Activated CD8-positive, alpha-beta memory T cell treated with anti-CD3 and anti-CD28 coated beads for 24 hours (primary cell): ENCODE results near the gene RAP1A.
"Not testable (repeated sequence)": the region's sequence is repeated elsewhere in the genome, so short reads cannot be mapped to it uniquely, and the experiment has no call there.

Experiments used
- DNase-seq: peaks from one replicate; pipeline ENCODE4 v3.0.0-alpha.2; 2020

The RAP1A gene

GRCh38 chr1:111738436-111739193 is 119.0 kb downstream of the RAP1A start:
- no peak for DNase-seq

DNA sequence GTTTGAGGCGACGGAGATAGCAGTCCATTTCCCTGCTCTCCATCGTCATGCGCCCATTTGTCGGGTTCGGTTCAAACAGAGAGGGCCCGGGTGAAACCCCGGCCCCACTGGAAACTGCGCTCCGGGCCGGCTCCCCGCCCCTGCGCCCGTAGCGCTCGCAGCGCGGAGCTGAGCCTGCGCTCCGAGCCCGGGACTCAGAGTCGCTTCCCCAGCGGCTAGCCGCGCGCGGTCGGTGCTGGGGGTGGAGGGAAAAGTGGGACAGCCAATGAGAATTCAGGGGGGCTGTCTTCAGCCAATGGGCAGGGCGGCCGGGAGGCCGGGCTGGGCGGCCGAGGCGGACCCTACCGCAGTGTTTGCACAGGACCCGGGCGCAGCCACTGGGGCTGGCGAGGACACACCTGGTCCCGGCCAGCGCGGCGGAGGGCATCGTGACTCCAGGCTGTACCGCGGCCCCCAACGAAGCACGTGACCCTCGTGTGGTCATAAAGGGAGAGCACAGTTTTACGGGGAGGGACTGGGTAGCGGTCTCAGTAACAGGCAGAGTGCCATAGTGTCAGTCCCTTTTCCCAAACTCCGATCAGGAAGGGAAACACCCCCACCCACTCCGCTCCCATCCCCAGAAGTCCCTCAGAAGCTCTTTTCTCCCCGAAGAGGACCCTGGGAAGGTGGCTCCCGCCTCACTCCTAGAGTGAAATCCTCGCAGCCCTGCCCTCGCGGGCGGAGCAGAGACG is 119.8 kb downstream of the RAP1A start, which contains the start of gene INKA2:
INKA2 (minus strand) TSS at position 202 of the 731 bp plus-strand sequence; CDS start at position 49, 153 bp downstream.
- peak; percentile 92 for DNase-seq

DNA sequence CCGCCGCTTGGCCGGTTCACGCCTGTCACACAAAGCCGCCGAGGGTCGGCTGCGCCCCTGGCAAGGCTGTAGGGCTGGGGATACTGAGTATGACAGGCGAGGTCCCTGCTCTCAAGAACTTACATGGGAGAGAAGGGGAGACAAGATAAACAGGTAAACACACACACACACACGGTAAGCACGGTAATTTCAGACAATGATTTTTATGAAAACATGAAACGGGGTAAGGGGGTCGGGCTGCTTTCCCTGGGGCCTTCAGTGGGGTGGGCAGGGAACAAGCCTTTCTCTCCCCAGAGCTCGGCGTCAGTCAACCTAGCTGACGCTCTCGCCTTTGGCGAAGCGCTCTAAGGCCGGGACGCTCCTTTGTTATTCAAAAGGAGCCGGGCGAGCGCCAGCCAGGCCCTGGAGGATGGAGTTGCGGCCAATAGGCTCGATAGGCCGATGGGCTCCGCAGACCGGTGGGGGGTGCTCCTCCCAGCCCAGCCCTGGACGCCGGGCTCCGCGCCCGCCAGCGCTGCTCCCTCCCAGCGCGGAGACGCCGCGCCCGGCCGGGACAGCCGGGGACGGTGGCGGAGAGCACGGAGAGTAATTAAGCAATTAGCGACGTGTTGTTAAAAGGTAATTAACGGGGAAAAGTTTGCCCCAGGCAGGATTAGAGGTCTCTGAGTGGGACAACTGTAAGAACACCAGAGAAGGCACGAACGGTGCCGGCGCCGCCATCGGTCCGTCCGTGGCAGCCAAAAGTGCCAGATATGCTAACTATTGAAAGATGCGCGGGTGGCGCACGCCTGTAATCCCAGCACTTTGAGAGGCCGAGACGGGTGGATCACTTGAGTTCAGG is 120.6 kb downstream of the RAP1A start:
- DNase-seq: peak; percentile 69

DNA sequence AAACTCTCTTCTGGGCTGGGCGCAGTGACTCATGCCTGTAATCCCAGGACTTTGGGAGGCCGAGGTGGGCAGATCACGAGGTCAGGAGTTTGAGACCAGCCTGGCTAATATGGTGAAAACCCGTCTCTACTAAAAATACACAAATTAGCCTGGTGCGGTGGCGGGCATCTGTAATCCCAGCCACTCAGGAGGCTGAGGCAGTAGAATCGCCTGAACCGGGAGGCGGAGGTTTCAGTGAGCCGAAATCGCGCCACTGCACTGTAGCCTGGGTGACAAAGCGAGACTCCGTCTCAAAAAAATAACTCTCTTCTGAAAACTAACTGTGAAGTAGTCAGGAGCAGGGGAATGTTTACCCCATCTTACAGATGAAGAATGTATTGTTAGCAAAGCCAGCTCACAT is 122.7 kb downstream of the RAP1A start:
- DNase-seq: not testable (repeated sequence)

DNA sequence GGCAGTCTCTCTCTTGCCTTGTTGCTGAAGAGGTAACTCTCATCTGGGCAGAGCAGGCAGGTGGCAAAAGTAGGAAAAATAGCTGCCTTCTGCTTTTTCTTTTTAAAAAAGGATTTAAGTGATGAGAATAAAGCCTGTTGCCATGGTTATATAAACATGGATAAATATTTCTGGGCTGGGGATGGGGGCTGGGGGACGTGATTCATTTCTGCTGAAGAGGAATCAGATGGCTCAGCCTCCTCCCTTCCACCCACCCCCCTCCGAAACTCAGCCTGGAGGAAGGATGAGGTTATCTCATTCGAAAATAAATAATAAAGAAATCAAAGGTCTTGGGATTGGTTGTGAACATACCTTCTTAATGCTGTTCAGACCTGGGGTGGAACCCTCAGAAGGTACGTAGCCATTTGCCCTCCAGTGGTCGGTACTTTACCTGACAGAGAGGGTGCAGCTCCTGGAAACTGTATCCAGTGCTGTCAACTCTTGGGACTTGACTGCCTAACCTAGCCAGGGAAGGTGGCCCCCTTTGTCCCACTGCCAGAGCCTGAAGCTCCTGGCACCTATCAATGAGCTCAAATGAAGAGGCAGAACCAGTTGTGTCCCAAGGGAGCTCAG is 123.5 kb downstream of the RAP1A start:
- peak; percentile 46 for DNase-seq

- DNase-seq: peak; percentile 47
These were observed 124.1 kb downstream of the RAP1A start for GRCh38 chr1:111743679-111744101.

DNA sequence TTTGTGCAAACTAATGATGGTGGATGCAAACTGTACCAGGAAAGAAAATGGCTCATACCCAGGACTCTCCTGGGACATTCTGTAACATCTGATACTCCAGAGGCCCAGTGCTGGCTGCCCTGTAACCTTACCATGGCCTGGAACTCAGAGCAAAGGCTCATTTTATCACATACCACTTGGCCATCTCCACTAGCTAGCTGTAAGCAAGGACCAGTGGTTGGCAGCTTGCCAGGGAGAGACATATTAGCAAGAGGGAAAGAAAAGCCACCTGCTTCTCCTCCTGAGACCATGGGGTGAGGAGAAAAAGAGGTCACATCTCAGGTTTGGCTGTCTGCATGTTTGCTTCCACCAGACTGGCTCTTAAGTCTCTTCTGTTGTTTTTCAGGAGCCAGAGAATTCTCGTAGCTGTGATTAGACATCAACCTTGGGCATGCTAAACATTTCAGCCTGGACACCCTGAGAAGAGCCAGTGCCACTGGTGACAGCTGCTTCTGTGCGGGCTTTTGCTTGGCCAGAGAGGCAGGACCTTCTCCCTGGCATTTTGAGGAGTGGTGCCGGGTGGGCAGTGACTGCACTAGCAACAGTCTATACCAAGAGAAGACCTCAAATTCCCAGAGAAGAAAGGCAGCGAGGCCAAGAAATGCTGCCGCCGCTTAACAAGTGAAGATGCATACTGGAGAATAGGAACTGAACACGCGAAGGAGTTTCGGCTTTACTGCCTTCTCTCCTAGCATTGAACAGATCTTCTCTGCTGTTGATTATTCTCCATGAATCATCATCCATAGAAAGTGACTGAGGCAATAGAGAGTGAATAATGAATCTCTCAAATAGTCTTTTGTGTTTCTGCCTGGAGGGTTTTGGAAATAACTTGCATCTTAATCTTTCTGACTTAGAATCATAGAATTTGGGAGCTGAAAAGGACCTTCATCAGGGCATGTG is 126.4 kb downstream of the RAP1A start:
- DNase-seq: peak; percentile 47

DNA sequence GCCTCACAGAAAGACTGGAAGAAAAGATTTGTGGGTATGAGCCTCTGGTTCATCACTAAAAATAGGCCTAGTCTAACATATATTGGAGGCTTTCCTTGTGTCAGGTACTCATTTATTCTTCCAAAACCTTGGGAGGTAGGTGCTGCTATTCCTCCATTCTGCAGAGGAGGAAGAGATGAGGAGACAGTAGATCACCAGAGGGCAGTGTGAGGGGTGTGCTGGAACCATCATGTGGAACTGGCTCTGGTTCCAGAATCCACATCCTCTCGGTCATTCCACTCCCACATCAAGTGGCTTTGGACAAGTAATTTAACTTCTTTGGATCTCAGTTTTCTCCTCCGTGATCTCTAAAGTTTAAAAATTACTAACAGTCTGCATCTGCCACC is 127.0 kb downstream of the RAP1A start:
- no peak for DNase-seq

GRCh38 chr1:111747282-111747734 is 127.7 kb downstream of the RAP1A start:
- DNase-seq: peak; percentile 71

- no peak for DNase-seq
These were observed 128.4 kb downstream of the RAP1A start for GRCh38 chr1:111747947-111748346.

GRCh38 chr1:111749628-111750027 is 130.0 kb downstream of the RAP1A start:
- DNase-seq: no peak

DNA sequence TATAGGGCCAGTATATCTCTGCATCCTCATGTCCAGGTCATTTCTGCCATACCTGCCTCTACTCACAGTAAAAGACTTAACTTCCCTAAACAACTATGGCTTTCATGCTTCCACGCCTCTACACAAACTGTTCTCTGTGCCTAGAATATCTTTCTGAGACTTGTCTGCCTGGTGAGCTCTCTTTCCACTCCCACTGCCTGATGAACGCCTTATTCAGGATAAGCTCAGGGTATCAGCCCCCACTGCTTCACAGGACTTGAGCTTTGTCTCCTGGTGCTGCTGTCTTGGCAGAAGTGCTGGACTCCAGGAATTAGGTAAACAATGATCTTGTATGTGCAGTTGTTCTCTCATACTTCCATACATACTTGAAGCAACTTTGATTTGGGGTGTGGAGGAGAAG is 131.3 kb downstream of the RAP1A start:
- peak; percentile 38 for DNase-seq

GRCh38 chr1:111751906-111752575 is 132.5 kb downstream of the RAP1A start:
- DNase-seq: no peak

- no peak for DNase-seq
These were observed 135.4 kb downstream of the RAP1A start for GRCh38 chr1:111754984-111755330.

DNA sequence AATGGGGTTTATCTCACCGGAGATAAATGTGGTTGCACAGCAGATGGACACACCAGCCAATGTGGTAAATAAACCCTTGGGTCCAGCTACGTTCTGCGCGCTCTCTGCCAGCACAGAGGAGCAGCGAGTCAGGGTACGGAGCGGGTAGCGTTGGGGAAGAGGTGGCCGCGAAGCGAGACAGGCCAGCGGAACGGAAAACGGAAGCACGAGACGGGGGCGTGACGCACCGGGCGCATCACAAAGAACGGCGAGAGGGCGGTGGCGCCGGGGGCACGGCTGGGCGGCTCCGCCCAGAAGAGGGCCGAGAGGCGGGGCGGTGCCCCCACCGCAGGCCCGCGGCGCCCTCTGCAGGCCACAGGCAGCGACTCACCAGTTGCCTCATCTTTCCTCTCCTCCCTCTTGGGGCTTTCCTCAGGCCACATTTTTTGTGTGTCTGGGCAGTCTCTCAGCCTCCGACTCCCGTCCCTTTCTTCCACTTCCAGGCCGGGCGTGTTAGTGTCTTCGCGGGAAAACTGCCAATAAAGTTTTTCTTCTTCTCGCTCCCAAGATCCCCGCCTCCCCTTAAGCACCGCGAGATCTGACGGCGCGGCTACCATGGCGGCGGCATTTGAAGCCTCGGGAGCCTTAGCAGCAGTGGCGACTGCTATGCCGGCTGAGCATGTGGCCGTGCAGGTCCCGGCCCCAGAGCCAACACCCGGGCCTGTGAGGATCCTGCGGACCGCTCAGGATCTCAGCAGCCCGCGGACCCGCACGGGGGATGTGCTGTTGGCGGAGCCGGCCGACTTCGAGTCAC is 135.9 kb downstream of the RAP1A start, which contains the start of gene DDX20:
DDX20 (plus strand) TSS at position 571 of the 793 bp plus-strand sequence; CDS start at position 595, 24 bp downstream.
- DNase-seq: peak; percentile 96

DNA sequence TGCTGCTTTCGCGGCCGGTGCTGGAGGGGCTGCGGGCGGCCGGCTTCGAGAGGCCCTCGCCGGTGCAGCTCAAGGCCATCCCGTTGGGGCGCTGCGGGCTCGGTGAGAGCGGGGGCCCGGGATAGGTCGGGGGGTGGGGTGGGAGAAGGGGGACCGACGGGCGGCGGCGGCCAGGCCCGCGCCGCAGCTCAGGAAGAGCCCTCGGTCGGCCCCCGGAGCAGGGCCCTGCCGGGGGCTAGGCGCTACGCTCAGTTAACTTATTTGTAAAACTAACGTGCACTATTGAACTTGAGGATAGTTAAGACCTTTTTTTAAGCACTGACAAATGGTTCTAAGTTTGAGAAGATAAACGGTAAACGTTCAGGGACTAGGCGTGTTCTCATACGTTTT is 136.5 kb downstream of the RAP1A start:
- no peak for DNase-seq

DNA sequence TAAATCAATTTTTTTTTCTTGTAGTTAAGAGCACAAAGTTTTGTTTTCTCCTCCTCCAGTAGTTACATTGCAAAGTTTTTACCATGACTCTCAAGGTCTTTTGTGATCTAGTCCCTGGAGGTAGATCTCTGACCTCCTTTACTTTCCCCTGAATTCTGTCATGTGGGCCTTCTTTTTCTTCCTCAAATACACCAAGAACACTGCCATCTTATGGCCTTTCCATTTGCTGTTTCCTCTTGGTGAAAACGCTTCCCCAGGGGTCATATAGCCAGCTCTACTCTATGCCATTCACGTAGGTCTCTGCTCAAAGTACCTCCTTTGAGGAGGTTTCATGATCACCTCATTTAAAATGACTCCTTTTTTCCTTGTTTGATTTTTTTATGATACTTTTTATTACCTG is 138.8 kb downstream of the RAP1A start:
- no peak for DNase-seq

DNA sequence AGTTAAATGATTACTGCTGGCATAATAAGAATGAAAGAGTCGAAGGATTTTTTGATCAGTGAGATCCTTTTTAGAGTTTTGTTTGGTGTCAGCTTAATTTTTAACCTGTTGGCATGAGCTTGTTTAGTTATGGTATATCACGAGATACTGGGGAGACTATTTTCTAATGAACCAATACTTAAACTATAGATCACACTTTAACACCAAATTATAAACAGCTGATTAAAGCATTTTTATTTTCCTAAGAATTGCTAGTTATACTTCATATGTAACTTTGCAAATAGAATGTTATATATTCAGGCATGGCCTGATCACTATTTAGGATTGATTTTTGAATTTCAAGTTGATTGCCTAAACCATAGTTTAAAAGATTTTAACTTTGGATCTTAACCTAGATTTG is 142.1 kb downstream of the RAP1A start:
- no peak for DNase-seq

- no peak for DNase-seq
These were observed 142.7 kb downstream of the RAP1A start for GRCh38 chr1:111762332-111762731.
